ENCODE data around the gene HOXB4. TPM values are rescaled to one million over a fixed set of nuclear protein-coding genes. Genes with fewer than 3 reads are reported as not detected.

The HOXB4 gene
- total RNA-seq, 3 donors from 2014 or later = 4.5 to 14.6 (median 5.3) TPM

DNA sequence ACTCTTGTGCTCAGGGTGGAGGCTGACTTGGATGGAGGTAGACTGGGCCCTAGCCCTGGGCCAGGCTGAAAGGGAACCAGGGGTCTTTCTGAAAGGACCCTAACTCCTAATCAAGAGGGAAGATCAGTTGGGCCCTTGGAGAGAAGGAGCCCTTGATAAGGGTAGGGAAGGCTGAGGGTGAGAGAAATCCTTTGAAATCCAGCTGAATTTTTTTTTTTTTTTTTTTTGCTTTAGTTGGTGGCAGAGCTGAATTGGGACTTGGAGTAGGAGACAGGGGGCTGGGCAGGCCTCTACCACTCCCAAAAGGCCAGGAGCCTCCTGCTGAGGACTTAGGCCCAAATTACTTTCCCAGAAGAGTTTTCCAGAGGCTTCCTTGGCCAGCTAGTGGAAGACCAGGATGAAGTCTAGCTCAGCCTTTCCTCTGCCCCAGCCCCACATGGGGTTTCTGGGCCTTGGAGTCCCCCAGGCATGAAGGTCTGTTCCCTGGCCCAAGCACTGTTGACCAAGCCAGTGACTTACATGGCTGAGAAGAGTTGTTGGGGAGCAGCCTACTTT is 12.5 kb upstream of the HOXB4 start:
- H3K4me3 ChIP-seq = no peak overlapping the region
- H3K36me3 ChIP-seq (ENCODE audit: low read depth) = peaks cover 5% of the 10 kb centered on the region
- TF ChIP-seq, protein P1, sequence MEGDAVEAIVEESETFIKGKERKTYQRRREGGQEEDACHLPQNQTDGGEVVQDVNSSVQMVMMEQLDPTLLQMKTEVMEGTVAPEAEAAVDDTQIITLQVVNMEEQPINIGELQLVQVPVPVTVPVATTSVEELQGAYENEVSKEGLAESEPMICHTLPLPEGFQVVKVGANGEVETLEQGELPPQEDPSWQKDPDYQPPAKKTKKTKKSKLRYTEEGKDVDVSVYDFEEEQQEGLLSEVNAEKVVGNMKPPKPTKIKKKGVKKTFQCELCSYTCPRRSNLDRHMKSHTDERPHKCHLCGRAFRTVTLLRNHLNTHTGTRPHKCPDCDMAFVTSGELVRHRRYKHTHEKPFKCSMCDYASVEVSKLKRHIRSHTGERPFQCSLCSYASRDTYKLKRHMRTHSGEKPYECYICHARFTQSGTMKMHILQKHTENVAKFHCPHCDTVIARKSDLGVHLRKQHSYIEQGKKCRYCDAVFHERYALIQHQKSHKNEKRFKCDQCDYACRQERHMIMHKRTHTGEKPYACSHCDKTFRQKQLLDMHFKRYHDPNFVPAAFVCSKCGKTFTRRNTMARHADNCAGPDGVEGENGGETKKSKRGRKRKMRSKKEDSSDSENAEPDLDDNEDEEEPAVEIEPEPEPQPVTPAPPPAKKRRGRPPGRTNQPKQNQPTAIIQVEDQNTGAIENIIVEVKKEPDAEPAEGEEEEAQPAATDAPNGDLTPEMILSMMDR (IDR thresholded peaks at IDR 0.05) = no peak
- H3K4me1 ChIP-seq (ENCODE audit: low read depth) = peaks cover 43% of the 10 kb centered on the region
- no peaks in the 10 kb centered on the region for H3K9me3 ChIP-seq
- DNase-seq (no peak), ATAC-seq (no peak)
- intact Hi-C loops (cut with DNase I, micrococcal nuclease) = no loop called here

DNA sequence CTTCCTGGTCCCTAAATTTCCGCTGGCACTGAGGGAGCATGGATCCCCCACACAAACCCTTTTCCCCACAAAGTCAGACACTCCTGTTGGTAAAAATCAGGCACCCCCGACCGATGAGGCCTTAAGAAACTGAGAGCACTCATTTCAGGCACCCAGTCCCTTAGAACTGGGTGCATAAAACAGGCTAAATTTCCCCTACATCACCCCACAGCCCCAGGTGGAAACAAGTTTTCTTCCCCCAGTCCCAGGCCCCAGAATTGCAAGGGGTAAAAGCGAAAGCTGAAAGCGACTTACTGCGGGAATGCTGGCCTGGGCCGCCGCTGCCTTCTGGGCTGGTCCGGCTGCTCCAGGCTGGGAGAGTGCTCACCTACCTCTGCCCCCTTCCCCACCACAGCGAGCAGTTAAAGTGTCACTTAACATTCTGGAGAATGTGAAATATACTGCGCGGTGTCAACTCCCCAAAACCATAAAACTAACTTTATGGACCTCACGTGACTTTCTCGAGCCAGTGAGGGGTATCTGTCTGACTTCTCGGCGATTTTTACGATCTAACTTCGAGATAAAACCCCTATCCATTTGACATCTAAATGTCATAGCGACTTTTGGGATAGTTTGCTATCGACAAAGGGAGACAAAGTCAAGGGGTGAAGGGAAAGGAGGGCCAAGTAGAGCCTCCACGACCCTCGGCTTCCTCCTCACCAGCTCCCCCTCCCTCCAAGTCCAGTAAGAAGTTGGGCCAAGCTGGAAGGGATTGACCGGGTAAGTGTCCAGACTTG is 11.9 kb upstream of the HOXB4 start, which contains the start of gene HOXB3:
Gene HOXB3 (minus strand): TSS at position 411 of the 776 bp plus-strand sequence. CDS start 37,767 bp downstream, outside the sequence.
- no peaks in the 10 kb centered on the region for H3K9me3 ChIP-seq
- intact Hi-C loops (cut with DNase I, micrococcal nuclease) = no loop called here
- no peak within 1 kb of the TSS for H3K4me3 ChIP-seq
- no peaks in the 10 kb centered on the region for H3K36me3 ChIP-seq (ENCODE audit: low read depth)
- ATAC-seq = peak; percentile 30
- DNase-seq = no peak
- TF ChIP-seq, protein P1 (IDR thresholded peaks at IDR 0.05) = no peak
- H3K4me1 ChIP-seq (ENCODE audit: low read depth) = peaks cover 48% of the 10 kb centered on the region

DNA sequence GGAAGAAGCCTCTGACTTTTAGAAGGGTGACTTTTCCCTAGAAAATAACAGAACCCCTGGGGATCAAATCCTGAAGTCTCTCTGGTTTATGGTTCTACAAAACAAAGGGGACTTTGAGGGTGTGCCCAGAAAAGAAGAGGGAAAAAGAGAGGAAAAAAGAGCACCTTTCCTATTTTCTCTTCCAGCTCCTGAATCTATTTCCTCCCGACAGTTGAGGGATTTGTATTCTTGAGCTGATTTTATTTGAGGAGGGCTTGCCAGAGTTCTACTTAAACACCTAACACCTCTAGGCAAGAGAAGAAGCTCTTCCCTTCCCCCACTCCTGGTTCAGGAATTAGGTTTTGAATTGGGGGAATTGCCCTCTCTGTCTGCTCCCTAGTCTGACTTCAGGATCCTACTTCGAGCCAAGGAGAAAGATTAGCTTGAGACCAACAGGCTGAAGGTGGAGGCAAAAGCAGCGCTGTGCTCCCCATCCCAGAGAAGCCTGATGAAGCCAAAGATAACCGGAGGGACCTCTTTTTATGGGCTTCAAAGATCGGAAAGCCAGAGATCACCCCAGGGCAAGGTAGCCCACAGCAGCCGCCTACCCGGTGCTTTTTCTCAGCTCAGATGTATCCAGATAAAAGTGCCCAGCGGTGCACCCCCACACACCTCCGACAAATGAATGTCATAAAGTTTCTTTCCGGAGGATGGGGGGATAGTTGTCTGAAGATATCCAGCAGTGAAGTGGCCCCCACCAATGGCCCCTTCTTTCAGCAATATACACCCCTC is 11.1 kb upstream of the HOXB4 start:
- Histone ChIP-seq H3K36me3 (ENCODE audit: low read depth) (no peaks in the 10 kb centered on the region), H3K9me3 (no peaks in the 10 kb centered on the region), H3K4me1 (ENCODE audit: low read depth) (peaks cover 48% of the 10 kb centered on the region), H3K4me3 (no peak overlapping the region)
- ATAC-seq (no peak), DNase-seq (no peak)
- intact Hi-C loops (cut with DNase I, micrococcal nuclease) = no loop called here
- TF ChIP-seq, protein P1 (IDR thresholded peaks at IDR 0.05) = no peak

DNA sequence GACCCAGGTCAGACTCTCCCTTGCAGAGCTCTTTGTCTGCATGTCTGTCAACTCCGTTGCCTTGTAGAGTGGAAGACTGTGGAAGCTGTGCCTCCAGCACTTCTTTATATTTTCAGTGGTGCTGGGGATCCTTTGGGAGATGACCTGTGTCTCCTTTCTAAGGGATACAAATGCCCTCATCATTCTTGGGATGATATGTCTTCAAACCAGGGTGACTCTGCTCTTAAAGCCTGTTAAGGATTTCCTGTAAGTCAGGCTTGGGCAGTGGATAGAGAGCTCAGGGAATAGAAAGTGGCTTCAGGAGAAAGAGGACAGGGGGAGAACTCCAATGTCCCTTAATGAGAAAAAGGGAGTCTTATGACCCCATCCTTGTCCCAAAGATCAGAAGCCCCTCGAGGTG is 10.4 kb upstream of the HOXB4 start:
- ATAC-seq (no peak), DNase-seq (no peak)
- intact Hi-C loops (cut with DNase I, micrococcal nuclease) = no loop called here
- H3K4me1 ChIP-seq (ENCODE audit: low read depth) = peaks cover 48% of the 10 kb centered on the region
- H3K9me3 ChIP-seq = no peaks in the 10 kb centered on the region
- no peak overlapping the region for H3K4me3 ChIP-seq
- H3K36me3 ChIP-seq (ENCODE audit: low read depth) = no peaks in the 10 kb centered on the region
- TF ChIP-seq, protein P1 (IDR thresholded peaks at IDR 0.05) = no peak

DNA sequence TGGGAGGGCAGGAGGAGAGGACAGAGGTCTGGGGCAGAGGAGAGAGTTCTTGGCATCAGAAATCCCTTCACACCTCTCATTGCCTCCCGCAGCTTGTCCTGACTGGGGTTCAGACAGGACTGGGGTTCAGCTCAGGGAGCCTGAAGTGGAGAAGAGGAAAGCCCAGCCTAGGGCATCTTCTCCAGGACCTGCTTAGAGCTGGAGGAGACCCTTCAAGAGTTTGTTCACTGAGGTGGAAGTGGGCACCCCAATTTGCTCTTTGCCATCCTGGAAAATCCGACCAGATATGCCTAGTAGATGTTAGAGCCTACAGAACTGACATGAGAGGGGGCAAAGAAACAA is 9.9 kb upstream of the HOXB4 start:
- H3K9me3 ChIP-seq = no peaks in the 10 kb centered on the region
- intact Hi-C loops (cut with DNase I, micrococcal nuclease) = no loop called here
- H3K4me3 ChIP-seq = no peak overlapping the region
- TF ChIP-seq, protein P1 (IDR thresholded peaks at IDR 0.05) = no peak
- peaks cover 43% of the 10 kb centered on the region for H3K4me1 ChIP-seq (ENCODE audit: low read depth)
- H3K36me3 ChIP-seq (ENCODE audit: low read depth) = no peaks in the 10 kb centered on the region
- no peak for ATAC-seq
- DNase-seq = no peak

All from mucosa of descending colon (tissue), 3 donors.